NB4 (cell line): ENCODE measurements around the gene PLOD2.

Experiments used
- DNase-seq: peaks from one replicate; pipeline ENCODE4 v3.0.0; 2010; ENCODE audit warnings: low read depth
- H3K4me3 ChIP-seq: one replicate; pipeline ENCODE4 v1.5.1; 2011; ENCODE audit warnings: mild to moderate bottlenecking, low read depth, low read length, moderate library complexity
- CTCF ChIP-seq: IDR thresholded peaks from one replicate; pipeline ENCODE4 v1.5.1; 2012; ENCODE audit warnings: low read depth, low read length
- MAX ChIP-seq: IDR thresholded peaks from 2 replicates; pipeline ENCODE4 v1.6.1; 2011; ENCODE audit warnings: low read depth, low read length
- MYC ChIP-seq: IDR thresholded peaks from 2 replicates; pipeline ENCODE4 v1.6.1; 2011; ENCODE audit warnings: low read depth, low read length
- POLR2A ChIP-seq: IDR thresholded peaks from 2 replicates; pipeline ENCODE4 v1.6.1; 2011; ENCODE audit warnings: mild to moderate bottlenecking; ENCODE audit not compliant: insufficient read length; ENCODE audit errors: extremely low read depth

The PLOD2 gene

GRCh38 chr3:146160964-146161662, at the start of gene PLOD2:
TSS of gene PLOD2 (minus strand) at chr3:146161184. CDS start at chr3:146160989, 195 bp downstream.
- DNase-seq: no peak
- TF ChIP-seq CTCF (no peak), MAX (no peak), POLR2A (no peak), MYC (no peak)
- H3K4me3 ChIP-seq: no peak within 1 kb of the TSS

GRCh38 chr3:146209371-146209770, 48.4 kb upstream of the PLOD2 start:
- H3K4me3 ChIP-seq: no peak overlapping the region
- TF ChIP-seq MAX (no peak), POLR2A (no peak), MYC (no peak), CTCF (no peak)
- DNase-seq: no peak

GRCh38 chr3:146203776-146204175, 42.8 kb upstream of the PLOD2 start:
- DNase-seq: no peak
- no peak overlapping the region for H3K4me3 ChIP-seq
- TF ChIP-seq POLR2A (no peak), MYC (no peak), CTCF (no peak), MAX (no peak)

- no peak for TF ChIP-seq MYC
- no peak for TF ChIP-seq MAX
- no peak for TF ChIP-seq POLR2A
- no peak for TF ChIP-seq CTCF
- no peak for DNase-seq
- H3K4me3 ChIP-seq: no peak overlapping the region
These were observed 39.7 kb upstream of the PLOD2 start for GRCh38 chr3:146200461-146201220.

GRCh38 chr3:146199762-146200161, 38.8 kb upstream of the PLOD2 start:
- no peak overlapping the region for H3K4me3 ChIP-seq
- TF ChIP-seq CTCF (no peak), MAX (no peak), POLR2A (no peak), MYC (no peak)
- no peak for DNase-seq
